ENCODE measurements around the gene ZNF385B.

Gene ZNF385B

GRCh38 chr2:179802051-179802882 is 59.1 kb downstream of the ZNF385B start:
- DNase-seq (ENCODE audit: low read depth): no peak
- in situ Hi-C loops (cut with HindIII; ENCODE audit: low sequenced_read_pairs): no loop called here
- no peak overlapping the region for H3K4me3 ChIP-seq (ENCODE audit: low read depth, low read length)
- TF ChIP-seq, protein P1, sequence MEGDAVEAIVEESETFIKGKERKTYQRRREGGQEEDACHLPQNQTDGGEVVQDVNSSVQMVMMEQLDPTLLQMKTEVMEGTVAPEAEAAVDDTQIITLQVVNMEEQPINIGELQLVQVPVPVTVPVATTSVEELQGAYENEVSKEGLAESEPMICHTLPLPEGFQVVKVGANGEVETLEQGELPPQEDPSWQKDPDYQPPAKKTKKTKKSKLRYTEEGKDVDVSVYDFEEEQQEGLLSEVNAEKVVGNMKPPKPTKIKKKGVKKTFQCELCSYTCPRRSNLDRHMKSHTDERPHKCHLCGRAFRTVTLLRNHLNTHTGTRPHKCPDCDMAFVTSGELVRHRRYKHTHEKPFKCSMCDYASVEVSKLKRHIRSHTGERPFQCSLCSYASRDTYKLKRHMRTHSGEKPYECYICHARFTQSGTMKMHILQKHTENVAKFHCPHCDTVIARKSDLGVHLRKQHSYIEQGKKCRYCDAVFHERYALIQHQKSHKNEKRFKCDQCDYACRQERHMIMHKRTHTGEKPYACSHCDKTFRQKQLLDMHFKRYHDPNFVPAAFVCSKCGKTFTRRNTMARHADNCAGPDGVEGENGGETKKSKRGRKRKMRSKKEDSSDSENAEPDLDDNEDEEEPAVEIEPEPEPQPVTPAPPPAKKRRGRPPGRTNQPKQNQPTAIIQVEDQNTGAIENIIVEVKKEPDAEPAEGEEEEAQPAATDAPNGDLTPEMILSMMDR (IDR thresholded peaks at IDR 0.05; ENCODE audit: low read depth, low read length, missing control alignments): no peak

DNA sequence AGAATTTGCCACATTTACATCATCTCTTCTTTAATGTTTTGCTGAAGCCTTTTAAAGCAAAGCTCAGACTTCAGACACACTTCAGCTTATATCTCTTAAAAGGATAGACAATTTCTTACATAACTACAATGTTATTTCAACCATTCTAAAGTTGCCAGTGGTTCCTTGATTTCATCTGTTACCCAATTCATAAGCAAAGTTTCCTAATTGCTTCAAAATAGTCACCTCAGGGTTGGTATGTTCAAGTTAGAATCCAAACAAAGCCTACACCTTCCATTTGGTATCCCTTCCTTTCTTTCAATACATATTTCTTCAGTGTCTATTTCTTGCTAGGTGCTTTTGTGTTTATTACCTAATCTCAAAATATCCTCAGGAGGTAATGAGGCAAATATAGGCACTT is 60.6 kb downstream of the ZNF385B start:
- H3K4me3 ChIP-seq (ENCODE audit: low read depth, low read length): no peak overlapping the region
- TF ChIP-seq, protein P1 (IDR thresholded peaks at IDR 0.05; ENCODE audit: low read depth, low read length, missing control alignments): no peak
- in situ Hi-C loops (cut with HindIII; ENCODE audit: low sequenced_read_pairs): no loop called here
- no peak for DNase-seq (ENCODE audit: low read depth)

- DNase-seq (ENCODE audit: low read depth): no peak
- in situ Hi-C loops (cut with HindIII; ENCODE audit: low sequenced_read_pairs): no loop called here
- TF ChIP-seq, protein P1 (IDR thresholded peaks at IDR 0.05; ENCODE audit: low read depth, low read length, missing control alignments): no peak
- no peak overlapping the region for H3K4me3 ChIP-seq (ENCODE audit: low read depth, low read length)
Observed at GRCh38 chr2:179796213-179797007, 65.0 kb downstream of the ZNF385B start.

- TF ChIP-seq, protein P1 (IDR thresholded peaks at IDR 0.05; ENCODE audit: low read depth, low read length, missing control alignments): no peak
- in situ Hi-C loops (cut with HindIII; ENCODE audit: low sequenced_read_pairs): no loop called here
- no peak overlapping the region for H3K4me3 ChIP-seq (ENCODE audit: low read depth, low read length)
- DNase-seq (ENCODE audit: low read depth): no peak
Observed at GRCh38 chr2:179793902-179794301, 67.5 kb downstream of the ZNF385B start.

GRCh38 chr2:179793238-179793637 is 68.2 kb downstream of the ZNF385B start:
- DNase-seq (ENCODE audit: low read depth): no peak
- TF ChIP-seq, protein P1 (IDR thresholded peaks at IDR 0.05; ENCODE audit: low read depth, low read length, missing control alignments): no peak
- in situ Hi-C loops (cut with HindIII; ENCODE audit: low sequenced_read_pairs): no loop called here
- H3K4me3 ChIP-seq (ENCODE audit: low read depth, low read length): no peak overlapping the region

DNA sequence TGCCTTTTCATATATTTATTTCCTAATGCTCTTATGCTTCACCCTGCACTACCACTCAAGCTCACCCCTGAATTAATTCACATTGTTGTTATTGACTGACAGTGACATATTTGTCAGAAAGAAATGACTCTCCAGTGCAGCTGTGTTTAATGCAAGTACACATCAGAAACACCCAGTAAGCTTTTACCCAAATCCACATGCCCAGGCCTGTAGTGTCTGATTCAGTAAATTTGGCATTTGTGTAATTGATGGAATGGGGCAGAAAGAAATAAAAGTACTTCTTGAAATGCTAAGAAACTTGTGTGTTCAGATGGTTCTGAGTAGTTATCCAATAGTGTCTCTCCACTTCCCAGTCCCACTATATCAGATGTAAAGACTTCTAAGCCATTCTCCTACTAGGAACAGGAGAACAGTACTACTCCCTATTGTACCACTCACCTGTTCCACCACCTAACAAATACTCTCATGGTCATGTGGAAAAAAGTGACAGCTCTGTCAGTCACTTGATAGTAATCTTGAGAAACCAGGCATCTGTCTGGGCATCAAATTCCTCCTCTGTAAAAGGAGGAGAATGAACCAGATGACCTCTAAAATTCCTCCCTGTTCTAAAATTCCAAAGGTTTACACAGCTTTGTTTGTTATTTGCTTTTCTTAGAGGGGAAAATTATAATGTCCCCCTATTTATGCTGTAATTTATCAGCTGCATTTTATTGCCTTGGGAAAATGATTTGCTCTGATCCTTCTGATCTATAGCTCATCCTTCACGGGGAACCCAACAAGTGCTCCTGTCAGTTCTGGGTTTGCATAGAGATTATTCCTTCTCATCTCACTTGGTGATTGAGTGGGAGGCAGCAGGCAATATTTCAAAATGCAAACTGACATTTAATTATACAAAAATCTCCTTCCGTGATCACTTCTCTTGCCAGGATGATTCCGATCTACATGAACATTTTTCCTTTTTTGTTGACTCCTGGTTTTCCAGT is 70.9 kb downstream of the ZNF385B start:
- H3K4me3 ChIP-seq (ENCODE audit: low read depth, low read length): no peak overlapping the region
- in situ Hi-C loops (cut with HindIII; ENCODE audit: low sequenced_read_pairs): no loop called here
- no peak for DNase-seq (ENCODE audit: low read depth)
- TF ChIP-seq, protein P1 (IDR thresholded peaks at IDR 0.05; ENCODE audit: low read depth, low read length, missing control alignments): no peak

Measured in astrocyte of the cerebellum (primary cell).